H54 (cell line): Measurements from ENCODE around the gene SKIDA1.

ENCODE experiments used
- DNase-seq: peaks from one replicate; pipeline ENCODE4 v3.0.0; 2011; ENCODE audit warnings: low spot score, mixed read lengths; ENCODE audit not compliant: insufficient read length
- FAIRE-seq: peaks from 3 replicates; lab custom pipeline; 2011; peaks lifted over from hg19 to GRCh38; lab: Jason Lieb, UNC
- POLR2A ChIP-seq: IDR thresholded peaks from 2 replicates; pipeline ENCODE4 v1.6.1; 2011; ENCODE audit warnings: low read depth, mild to moderate bottlenecking, low read length

The SKIDA1 gene

DNA sequence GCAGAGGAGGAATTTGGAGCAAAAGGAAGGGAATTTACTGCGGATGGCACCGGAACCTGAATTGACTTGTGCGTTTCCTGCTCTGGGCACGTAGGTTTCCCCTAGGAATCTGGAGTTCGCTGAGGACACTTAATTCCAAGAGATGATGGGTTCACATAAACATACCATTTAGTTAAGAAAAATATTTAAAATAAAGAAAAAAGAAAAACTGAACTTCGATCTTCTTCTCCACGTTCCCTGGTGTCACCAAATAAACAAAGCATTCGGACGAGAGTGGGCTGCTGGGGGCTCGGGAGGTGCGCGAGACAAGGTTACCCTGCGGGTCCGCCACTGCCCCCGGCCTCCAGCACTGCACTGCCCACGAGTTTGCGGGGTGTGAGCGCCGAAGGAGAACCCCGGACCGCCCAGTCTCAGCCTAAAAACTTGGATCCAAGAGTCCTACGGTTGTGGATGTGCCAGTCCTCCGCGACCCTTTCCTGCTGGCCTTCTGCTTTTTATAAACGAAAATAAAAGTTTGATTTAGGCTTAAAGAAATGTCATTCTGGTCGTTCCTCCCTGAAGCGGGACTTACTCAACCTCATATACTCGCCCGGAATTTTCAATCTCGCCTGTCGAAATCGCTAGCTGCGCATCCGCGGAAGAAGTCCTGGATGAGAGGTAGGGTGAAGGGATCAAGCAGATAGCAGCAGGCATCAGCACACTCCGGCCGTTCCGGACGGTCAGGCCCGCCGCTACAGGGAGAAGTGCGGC, 30.3 kb downstream of the SKIDA1 start:
- TF ChIP-seq POLR2A, result no peak
- DNase-seq (no peak), FAIRE-seq (no peak)

DNA sequence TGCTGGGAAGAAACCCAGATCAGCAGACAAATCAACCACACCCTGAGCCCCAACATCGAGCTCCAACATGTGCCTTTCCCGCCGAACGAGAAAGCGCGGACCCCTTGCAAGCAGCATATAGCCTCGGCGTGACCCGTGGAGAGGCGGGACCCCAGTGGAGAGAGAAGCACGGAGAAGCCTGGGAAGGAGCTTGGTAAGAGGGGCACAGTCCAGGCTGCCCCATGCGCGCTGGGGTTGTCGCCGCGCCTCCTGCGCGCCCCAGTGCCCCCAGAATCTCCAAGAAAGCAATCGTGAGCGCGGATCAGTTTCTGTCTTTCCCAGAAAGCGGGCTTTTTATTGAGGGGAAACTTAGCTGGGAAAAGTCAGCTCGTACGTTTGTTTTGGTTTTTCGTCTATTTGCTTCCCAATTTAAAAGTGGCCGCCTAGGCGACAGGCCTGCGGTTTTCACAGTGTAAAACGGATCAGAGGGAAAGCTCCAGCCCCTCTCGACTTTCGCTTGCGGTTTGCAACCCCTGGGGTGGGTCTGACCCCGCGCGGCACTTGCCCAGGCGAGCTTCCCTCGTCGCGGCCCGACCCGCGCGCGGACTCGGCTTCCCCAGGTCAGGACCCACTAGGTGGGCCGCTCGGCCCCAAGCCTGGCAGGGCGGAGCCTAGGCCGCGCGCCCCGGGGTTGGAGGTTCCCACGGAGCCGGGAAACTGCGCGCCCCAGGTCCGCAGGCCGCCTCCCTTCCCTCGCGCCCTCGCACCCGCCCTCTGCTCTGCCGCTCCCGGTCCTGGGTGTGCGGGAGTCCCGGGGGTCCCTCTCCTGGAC, 31.1 kb downstream of the SKIDA1 start:
- FAIRE-seq (no peak), DNase-seq (no peak)
- no peak for TF ChIP-seq POLR2A

DNA sequence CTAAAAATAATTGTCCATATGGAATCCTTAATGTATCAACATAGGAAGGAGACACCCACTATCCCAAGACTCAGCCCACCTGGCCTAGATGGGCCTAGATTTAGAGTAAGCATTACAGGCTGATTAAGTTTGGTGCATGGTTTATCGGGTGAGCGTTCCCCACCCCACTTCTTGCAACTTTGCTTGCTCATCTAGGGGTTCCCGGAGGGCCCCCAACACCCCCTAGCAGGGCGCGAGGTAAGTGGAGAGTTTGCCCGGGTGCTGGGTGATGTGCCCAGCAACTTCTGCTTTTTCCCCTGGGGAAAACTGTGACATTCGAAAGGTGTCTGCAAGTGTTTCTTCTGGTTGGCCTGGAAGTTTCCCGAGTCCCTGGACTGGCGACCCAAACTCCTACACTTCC, 31.7 kb downstream of the SKIDA1 start:
- no peak for TF ChIP-seq POLR2A
- FAIRE-seq, result no peak
- no peak for DNase-seq

DNA sequence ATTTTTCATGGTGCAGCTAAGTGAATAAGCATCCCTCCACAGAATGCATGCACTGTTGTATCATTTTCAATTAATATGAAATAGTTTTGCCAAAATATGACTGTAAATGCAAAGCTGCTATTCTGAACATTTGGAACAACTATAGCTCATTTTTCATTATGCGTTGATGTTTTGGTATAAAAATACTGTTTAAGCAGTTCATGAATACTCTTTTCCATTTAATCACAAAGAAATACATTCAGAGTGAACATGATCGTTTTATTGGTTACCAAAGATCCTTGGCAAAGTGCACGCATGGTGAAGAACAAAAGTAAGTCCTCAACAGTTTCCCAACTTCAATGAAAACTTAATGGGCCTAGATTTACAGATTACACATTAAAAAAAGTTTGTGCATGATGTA, 33.1 kb downstream of the SKIDA1 start:
- TF ChIP-seq POLR2A, result no peak
- DNase-seq (no peak), FAIRE-seq (peak; percentile 27)

DNA sequence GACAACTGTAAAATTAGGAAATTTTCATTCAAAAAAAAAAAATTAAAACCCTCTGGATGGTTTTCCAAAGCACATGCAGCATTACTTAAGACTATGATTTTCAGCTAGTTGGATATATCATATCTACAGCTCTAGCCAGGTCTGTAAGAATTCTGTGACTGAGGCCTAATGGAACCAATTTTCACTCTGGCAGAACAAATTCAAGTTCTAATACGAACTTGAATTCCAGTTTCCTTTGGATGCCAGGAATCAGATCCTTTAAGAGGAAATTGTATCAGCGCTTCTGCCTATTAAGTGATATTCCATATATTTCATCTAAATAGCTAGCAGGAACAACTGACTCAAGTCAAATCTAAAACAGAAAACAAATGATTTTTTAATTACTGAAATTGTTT, 34.8 kb downstream of the SKIDA1 start:
- TF ChIP-seq POLR2A, result no peak
- FAIRE-seq (no peak), DNase-seq (no peak)

DNA sequence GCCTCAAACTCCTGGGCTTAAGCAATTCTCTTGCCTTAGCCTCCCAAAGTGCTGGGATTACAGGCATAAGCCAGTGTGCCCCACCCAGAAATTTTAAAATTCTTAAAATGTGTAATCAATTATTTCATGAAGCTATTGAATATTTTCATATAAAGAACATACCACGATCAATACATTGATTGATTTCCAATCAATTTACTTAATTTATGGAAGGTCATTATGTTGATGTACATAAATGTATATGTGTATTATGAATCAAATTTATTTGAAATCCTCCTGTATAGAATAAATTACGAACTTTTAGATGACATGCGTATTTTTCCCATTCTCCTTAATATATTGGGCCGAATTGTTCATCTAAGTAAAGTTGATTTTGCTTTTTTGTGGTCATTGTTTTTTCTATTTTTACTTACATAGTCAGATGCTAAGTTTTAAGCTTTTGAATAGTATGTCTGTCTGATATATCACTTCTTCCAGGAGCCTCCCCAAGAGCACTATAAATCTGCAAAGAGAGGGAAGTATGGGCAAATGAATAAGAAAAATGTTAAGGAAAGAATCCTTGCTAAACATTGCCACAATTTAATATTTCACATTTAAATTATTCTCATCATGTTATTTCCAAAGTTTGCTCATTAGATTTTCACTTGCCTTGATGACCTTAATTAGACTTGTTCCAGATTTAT, 35.3 kb downstream of the SKIDA1 start:
- no peak for FAIRE-seq

DNA sequence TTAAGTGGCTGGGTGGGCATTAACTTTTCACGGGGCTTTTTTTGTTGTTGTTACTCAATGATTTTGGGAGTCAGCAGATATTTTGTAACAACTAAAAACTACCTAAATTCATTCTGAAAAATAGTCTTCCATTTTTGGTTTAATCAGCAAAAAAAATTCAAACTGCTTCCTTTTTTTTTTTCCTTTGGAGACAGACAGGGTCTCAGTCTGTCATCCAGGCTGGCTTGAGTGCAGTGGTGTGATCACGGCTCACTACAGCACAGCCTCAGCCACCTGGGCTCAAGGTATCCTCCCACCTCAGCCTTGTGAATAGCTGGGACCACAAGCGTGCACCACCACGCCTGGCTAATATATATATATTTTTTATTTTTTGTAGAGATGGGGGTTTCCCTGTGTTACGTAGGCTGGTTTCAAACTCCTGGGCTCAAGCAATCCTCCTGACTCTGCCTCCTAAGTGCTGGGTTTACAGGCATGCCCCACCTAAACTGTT, 36.5 kb downstream of the SKIDA1 start:
- TF ChIP-seq POLR2A, result no peak
- FAIRE-seq (no peak), DNase-seq (no peak)

More for the DNA sequence above, 35.3 kb downstream of the SKIDA1 start:
- TF ChIP-seq POLR2A, result no peak
- DNase-seq, result no peak

DNA sequence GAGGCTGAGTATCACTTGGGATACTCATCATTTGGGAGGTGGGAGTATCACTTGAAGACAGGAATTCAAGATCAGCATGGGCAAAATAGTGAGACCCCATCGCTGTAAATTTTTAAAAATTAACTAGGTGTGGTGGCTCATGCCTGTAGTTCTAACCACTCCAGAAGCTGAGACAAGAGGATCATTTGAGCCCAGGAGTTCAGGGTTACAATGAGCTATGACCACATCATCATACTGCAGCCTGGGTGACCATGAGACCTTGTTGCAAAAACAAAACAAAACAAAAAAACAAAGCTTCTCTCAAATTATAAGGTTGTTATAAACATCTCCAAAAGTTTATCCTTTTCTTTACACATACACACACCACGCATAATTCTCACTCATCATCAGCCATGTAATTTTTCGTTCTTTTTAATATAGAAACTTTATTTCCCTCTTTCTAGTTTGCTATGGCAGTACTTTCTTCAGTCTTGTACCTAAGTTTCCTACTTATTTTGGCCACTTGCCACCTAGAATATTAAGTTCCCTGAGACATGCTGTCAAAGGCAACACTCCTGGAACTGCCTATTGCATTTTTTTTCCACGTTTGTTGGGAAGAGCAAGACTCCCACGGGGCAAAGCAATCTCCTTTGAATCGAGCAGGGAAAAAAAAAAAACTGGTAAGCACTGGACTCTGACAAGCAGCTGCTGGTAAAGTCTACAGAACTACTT, 37.1 kb downstream of the SKIDA1 start:
- no peak for DNase-seq

DNA sequence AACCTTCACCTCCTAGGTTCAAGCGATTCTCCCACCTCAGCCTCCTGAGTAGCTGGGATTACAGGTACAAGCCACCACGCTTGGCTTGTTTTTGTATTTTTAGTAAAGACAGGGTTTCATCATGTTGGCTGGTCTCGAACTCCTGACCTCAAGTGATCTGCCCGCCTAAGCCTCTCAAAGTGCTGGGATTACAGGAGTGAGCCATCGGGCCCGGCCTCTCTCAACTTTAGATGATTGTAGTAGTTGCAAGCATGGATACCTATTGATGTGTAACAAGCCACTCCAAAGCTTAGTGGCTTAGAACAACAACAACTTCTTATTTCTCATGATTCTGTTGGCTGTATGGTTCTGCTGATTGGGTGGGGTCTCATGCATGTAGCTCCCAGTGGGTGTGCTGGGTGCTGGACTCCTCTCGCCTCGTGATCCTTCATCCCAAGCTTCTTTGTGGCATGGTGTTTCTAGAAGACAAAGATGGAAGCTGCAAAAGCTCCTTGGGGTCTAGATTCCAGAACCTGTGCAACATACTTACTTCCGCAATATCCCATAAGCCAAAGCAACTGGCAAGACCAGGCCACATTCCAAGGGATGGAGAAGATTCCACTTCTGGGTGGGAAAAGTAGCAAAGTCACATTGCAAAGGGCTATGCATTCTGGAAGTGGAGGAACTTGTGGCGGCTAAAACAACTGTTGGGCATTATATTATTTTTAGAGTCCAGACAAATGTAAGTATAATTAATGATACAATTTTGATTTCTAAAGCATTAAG, 37.9 kb downstream of the SKIDA1 start:
- DNase-seq (no peak), FAIRE-seq (no peak)
- no peak for TF ChIP-seq POLR2A

More for the DNA sequence above, 37.1 kb downstream of the SKIDA1 start:
- no peak for FAIRE-seq
- no peak for TF ChIP-seq POLR2A

DNA sequence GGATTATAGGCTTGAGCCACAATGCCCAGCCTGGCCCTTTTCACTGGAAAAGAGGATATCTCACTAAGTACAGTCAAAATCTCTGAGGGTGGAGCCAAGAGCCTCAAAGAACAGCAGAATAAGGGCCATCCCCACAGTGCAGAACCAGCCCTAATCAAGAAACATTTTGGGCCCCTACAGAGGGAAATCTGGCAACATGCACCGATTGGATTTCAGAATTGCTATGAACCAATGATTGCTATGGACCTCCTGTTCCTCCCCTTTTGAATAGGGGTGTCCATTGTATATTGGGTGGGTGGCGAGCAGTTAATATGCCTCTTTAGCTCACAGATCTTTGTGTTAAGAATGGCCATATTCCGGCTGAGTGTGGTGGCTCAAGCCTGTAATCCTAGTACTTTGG, 42.7 kb downstream of the SKIDA1 start:
- FAIRE-seq, result no peak
- no peak for TF ChIP-seq POLR2A
- no peak for DNase-seq

DNA sequence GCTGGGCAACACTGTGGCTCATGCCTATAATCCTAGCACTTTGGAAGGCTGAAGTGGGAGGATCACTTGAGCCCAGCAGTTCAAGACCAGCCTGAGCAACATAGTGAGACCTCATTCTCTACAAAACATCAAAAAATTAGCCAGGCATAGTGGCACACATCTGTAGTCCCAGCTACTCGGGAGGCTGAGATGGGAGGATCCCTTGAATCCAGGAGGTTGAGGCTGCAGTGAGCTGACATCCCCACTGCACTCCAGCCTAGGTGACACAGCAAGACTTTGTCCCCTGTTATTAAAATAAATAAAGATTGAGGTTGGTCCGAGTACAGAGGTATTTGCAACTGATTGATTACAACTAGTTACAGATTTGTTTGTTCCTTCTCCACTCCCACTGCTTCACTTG, 44.1 kb downstream of the SKIDA1 start:
- no peak for DNase-seq
- no peak for FAIRE-seq
- TF ChIP-seq POLR2A, result no peak

DNA sequence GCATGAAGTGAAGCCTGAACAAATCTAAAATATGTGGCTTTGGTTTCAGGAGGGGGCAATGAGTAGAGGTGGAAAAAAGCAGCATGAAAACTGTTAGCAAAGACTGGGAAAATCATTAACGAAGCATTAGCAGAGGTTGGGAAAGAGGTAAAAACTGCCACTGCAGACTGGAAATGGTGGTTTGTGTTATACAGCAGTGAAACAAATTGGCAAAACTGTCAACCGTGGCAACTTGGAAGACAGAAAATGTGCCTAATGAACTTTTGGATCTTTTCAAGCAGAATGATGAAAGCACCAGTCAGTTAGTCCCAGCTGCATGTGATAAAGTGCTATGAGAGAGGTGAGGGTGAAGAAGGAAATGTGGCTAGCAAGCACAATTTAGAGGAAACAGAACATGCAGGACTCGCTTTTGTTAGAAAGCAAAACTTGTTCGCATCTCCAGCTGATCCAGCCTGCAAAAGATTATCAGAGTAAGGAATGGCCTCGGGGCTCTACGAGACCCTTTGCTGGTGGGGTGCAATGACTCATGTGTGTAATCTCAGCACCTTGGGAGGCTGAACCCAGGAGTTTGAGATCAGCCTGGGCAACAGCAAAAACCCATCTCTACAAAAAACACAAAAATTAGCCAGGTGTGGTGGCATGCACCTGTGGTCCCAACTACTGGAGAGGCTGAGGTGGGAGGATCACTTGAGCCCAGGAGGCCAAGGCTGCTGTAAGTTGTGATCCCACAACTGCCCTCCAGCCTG, 45.7 kb downstream of the SKIDA1 start:
- DNase-seq, result no peak
- FAIRE-seq, result no peak
- no peak for TF ChIP-seq POLR2A
